Thymus (tissue), 11 donors: ENCODE measurements around the gene SHANK2. TPM values are rescaled to one million over a fixed set of nuclear protein-coding genes. Genes with fewer than 3 reads are reported as not detected.
"Not testable (repeated sequence)": the region's sequence is repeated elsewhere in the genome, so short reads cannot be mapped to it uniquely, and the experiment has no call there.

Experiments
- DNase-seq, 9 donors: peaks; one replicate each; pipeline ENCODE4 v3.0.0-alpha.2; 2013; ENCODE audit warnings: low spot score in 9 of 9, low read depth in 6 of 9, missing footprints in 1 of 9
- H3K27ac ChIP-seq, 2 donors: one replicate each; pipeline ENCODE4 v1.5.1; 2013; ENCODE audit warnings: control low read depth in 1 of 2, low read depth in 1 of 2, low read length in 1 of 2, mild to moderate bottlenecking in 1 of 2, moderate library complexity in 1 of 2
- H3K27me3 ChIP-seq, 2 donors: one replicate each; pipeline ENCODE4 v1.5.1; 2013; ENCODE audit warnings: low read length in 1 of 2; ENCODE audit not compliant: control insufficient read depth in 2 of 2, insufficient read depth in 1 of 2
- H3K36me3 ChIP-seq, 2 donors: one replicate each; pipeline ENCODE4 v1.5.1; 2013; ENCODE audit warnings: low read length in 1 of 2, mild to moderate bottlenecking in 1 of 2, moderate library complexity in 1 of 2; ENCODE audit not compliant: control insufficient read depth in 2 of 2, insufficient read depth in 2 of 2
- H3K4me1 ChIP-seq, 2 donors: one replicate each; pipeline ENCODE4 v1.5.1; 2013; ENCODE audit warnings: low read length in 2 of 2; ENCODE audit not compliant: control insufficient read depth in 2 of 2, insufficient read depth in 2 of 2
- H3K4me3 ChIP-seq, 2 donors: one replicate each; pipeline ENCODE4 v1.5.1; 2013; ENCODE audit warnings: low read length in 2 of 2, control low read depth in 1 of 2, mild to moderate bottlenecking in 1 of 2
- H3K9me3 ChIP-seq, 2 donors: one replicate each; pipeline ENCODE4 v1.5.1; 2013; ENCODE audit warnings: low read length in 1 of 2, mild to moderate bottlenecking in 1 of 2; ENCODE audit not compliant: control insufficient read depth in 2 of 2, insufficient read depth in 1 of 2
- WGBS: extraction: QIAGEN DNeasy Blood & Tissue Kit; methylation state at CpG from one replicate; pipeline ENCODE4 v1.1.7; 2013; 5-methylcytosine and 5-hydroxymethylcytosine counted together
- polyA plus RNA-seq: library from polyadenylated mRNA; stranded (reverse); fragments of 200-250 nt; gene quantifications from one replicate; pipeline ENCODE4 v1.2.3, GENCODE V29; 2013
- total RNA-seq: library from RNA; stranded (reverse); fragments of 120-200 nt; gene quantifications from one replicate; pipeline ENCODE4 v1.2.4, GENCODE V29; 2013
- donor health status: healthy.

SHANK2 gene
- total and polyA plus RNA-seq, 2 donors: 0.09 to 0.14 TPM

- not testable (repeated sequence) for H3K27ac ChIP-seq, H3K9me3 ChIP-seq, H3K4me1 ChIP-seq, H3K27me3 ChIP-seq, DNase-seq, H3K4me3 ChIP-seq, H3K36me3 ChIP-seq
- 92% methylated on average over 22 of the region's 22 CpGs for WGBS
These were observed 18.2 kb downstream of the SHANK2 start for GRCh38 chr11:71233896-71234852.

DNA sequence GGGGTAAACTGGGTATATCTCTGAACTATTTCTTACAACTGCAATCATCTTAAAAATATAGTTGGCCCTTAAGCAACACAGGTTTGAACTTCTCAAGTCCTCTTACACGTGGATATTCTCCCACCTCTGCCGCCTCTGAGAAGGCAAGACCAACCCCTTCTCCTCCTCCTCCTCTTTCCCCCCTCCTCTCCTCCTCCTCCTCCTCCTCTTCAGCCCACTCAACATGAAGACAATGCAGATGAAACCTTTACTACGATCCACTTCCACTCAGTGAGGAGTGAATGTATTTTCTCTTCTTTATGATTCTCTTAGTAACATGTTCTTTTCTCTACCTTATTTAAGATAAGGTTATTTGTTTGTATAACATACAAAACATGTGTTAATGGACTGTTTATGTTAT lies 20.0 kb downstream of the SHANK2 start:
- Histone ChIP-seq H3K36me3 (no peaks in the 10 kb centered on the region), H3K4me1 (no peaks in the 10 kb centered on the region), H3K27me3 (no peaks in the 10 kb centered on the region), H3K27ac (no peak overlapping the region), H3K4me3 (no peak overlapping the region), H3K9me3 (no peaks in the 10 kb centered on the region)
- DNase-seq: no peak
- 69% methylated on average over 3 of the region's 3 CpGs for WGBS

- 78% methylated on average over 1 of the region's 1 CpG for WGBS
These were observed 23.4 kb downstream of the SHANK2 start for GRCh38 chr11:71228961-71229360.

DNA sequence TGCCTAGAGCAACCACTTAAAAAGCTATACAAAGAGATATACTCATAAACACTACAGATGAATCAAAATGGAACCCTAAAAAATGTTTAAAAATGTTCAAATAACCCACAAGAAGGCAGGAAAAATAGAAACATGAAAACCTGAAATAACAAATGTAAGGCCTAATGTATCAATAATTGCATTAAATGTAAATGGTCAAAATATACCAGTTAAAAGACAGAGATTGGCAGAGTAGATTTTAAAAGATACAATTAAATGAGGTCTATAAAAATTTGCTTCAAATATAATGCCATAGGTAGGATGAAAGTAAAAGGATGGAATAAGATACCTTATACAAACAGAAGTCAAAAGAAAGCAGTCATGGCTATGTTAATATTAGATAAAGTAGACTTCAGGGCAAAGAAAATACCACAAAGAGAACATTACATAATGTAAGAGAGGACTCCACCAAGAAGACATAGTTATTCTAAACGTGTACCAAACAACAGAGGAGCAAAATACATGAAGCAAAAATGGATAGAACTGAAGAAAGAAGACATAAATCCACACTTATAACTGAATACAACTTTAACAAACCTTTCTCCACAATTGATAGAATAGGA lies 25.2 kb downstream of the SHANK2 start:
- H3K9me3 ChIP-seq: no peaks in the 10 kb centered on the region
- no peaks in the 10 kb centered on the region for H3K27me3 ChIP-seq
- H3K4me1 ChIP-seq: no peaks in the 10 kb centered on the region
- no peak overlapping the region for H3K27ac ChIP-seq
- H3K36me3 ChIP-seq: no peaks in the 10 kb centered on the region
- 55% methylated on average over 1 of the region's 1 CpG for WGBS
- no peak overlapping the region for H3K4me3 ChIP-seq
- no peak for DNase-seq

More at GRCh38 chr11:71228961-71229360, 23.4 kb downstream of the SHANK2 start:
- H3K36me3 ChIP-seq: no peaks in the 10 kb centered on the region
- DNase-seq: no peak
- no peaks in the 10 kb centered on the region for H3K9me3 ChIP-seq
- no peaks in the 10 kb centered on the region for H3K27me3 ChIP-seq
- no peaks in the 10 kb centered on the region for H3K4me1 ChIP-seq
- no peak overlapping the region for H3K4me3 ChIP-seq
- H3K27ac ChIP-seq: no peak overlapping the region

- Histone ChIP-seq H3K9me3 (no peaks in the 10 kb centered on the region), H3K36me3 (no peaks in the 10 kb centered on the region), H3K4me3 (no peak overlapping the region), H3K27me3 (no peaks in the 10 kb centered on the region), H3K27ac (no peak overlapping the region), H3K4me1 (no peaks in the 10 kb centered on the region)
- 92% methylated on average over 23 of the region's 23 CpGs for WGBS
- DNase-seq: no peak
These were observed 28.4 kb downstream of the SHANK2 start for GRCh38 chr11:71223671-71224660.

GRCh38 chr11:71223081-71223405 lies 29.3 kb downstream of the SHANK2 start:
- 96% methylated on average over 11 of the region's 11 CpGs for WGBS
- no peak for DNase-seq
- no peaks in the 10 kb centered on the region for H3K36me3 ChIP-seq
- H3K9me3 ChIP-seq: no peaks in the 10 kb centered on the region
- H3K4me3 ChIP-seq: no peak overlapping the region
- no peak overlapping the region for H3K27ac ChIP-seq
- H3K4me1 ChIP-seq: no peaks in the 10 kb centered on the region
- no peaks in the 10 kb centered on the region for H3K27me3 ChIP-seq

DNA sequence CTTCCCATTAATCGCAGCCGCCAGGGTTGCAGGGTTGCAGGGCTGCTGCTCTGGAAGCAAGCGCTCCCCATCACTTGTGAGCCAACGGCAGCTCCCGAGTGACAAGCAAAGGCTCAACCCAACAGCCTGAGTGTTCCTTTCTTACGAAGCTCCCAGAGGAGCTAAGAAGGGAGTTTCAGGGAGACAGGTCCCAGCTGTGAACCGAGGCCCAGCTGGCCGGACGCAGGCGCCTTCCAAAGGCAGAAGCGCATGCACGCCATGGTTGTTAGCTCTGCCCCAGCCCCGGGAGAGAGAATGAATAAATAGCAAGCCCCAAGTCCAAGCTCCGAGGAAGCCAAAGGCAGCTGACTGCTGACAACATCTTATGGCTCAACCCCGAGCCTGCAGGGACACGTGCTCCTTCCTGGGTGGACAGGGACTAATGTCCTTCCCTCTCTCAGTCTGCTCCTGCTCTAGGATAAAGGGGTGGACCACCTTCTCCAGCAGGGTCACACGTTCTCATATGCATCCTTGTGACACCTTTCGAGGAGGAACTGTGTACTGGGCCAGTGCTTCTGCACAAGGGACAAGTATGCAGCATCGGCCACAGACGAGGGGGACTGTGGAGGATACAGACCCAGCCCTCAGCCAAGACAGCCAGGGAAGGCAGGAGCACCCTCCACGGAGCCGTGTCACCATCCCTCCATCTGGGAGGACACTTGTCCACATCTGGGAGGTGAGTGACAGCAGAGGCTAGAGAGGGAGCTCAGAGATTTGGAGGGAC lies 29.9 kb downstream of the SHANK2 start:
- H3K9me3 ChIP-seq: no peaks in the 10 kb centered on the region
- 88% methylated on average over 22 of the region's 22 CpGs for WGBS
- H3K27ac ChIP-seq: no peak overlapping the region
- no peaks in the 10 kb centered on the region for H3K4me1 ChIP-seq
- no peak overlapping the region for H3K4me3 ChIP-seq
- DNase-seq: no peak
- H3K36me3 ChIP-seq: no peaks in the 10 kb centered on the region
- no peaks in the 10 kb centered on the region for H3K27me3 ChIP-seq

- WGBS: 93% methylated on average over 10 of the region's 10 CpGs
- DNase-seq: no peak
- Histone ChIP-seq H3K27ac (no peak overlapping the region), H3K9me3 (no peaks in the 10 kb centered on the region), H3K4me3 (no peak overlapping the region), H3K27me3 (no peaks in the 10 kb centered on the region), H3K36me3 (no peaks in the 10 kb centered on the region), H3K4me1 (no peaks in the 10 kb centered on the region)
These were observed 30.6 kb downstream of the SHANK2 start for GRCh38 chr11:71221821-71222220.
